GM06990 (cell line): ENCODE data around the gene EPPIN.
"Not testable (repeated sequence)": the region's sequence is repeated elsewhere in the genome, so short reads cannot be mapped to it uniquely, and the experiment has no call there.

Experiments
- DNase-seq: peaks from one replicate; pipeline ENCODE4 v3.0.0-alpha.2; 2011; ENCODE audit not compliant: insufficient read length; ENCODE audit errors: extremely low read depth
- H3K27me3 ChIP-seq: replicated peaks from 2 replicates; pipeline ENCODE4 v1.6.0; 2011; ENCODE audit warnings: low read length; ENCODE audit not compliant: control insufficient read depth, insufficient read depth
- H3K36me3 ChIP-seq: 2 replicates; pipeline ENCODE4 v1.5.1; 2011; ENCODE audit warnings: low read length; ENCODE audit not compliant: control insufficient read depth, insufficient read depth
- H3K4me3 ChIP-seq: replicated peaks from 2 replicates; pipeline ENCODE4 v1.5.1; 2011; ENCODE audit warnings: low read depth, mild to moderate bottlenecking, control low read depth, low read length
- TF ChIP-seq, protein P1 (sequence below): IDR thresholded peaks from 2 replicates; pipeline ENCODE4 v1.5.1; 2011; ENCODE audit warnings: low read length, control low read depth, mild to moderate bottlenecking, inconsistent platforms; ENCODE audit not compliant: insufficient read depth, poor library complexity, severe bottlenecking

EPPIN gene

DNA sequence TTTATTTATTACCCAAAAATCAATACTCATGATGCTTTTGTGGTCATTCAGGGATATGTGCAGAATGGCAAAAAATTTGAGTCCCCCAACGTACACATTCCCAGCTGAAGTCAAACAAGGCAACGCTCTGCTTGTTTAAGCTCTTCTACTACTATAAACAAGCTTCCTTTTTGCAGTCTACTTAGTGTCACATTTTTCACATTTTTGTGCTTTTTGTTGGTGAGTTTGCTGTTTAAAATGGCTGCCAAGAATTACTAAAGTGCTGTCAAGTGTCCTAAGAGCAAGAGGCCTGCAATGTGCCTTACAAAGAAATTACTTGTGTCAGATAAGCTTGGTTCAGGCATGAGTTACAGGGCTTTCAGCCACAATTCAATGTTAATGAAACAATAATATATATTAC, 29.8 kb upstream of the EPPIN start:
- no peak for DNase-seq
- H3K4me3 ChIP-seq, result no peak overlapping the region
- TF ChIP-seq, protein P1, sequence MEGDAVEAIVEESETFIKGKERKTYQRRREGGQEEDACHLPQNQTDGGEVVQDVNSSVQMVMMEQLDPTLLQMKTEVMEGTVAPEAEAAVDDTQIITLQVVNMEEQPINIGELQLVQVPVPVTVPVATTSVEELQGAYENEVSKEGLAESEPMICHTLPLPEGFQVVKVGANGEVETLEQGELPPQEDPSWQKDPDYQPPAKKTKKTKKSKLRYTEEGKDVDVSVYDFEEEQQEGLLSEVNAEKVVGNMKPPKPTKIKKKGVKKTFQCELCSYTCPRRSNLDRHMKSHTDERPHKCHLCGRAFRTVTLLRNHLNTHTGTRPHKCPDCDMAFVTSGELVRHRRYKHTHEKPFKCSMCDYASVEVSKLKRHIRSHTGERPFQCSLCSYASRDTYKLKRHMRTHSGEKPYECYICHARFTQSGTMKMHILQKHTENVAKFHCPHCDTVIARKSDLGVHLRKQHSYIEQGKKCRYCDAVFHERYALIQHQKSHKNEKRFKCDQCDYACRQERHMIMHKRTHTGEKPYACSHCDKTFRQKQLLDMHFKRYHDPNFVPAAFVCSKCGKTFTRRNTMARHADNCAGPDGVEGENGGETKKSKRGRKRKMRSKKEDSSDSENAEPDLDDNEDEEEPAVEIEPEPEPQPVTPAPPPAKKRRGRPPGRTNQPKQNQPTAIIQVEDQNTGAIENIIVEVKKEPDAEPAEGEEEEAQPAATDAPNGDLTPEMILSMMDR, result no peak
- no peaks in the 10 kb centered on the region for H3K36me3 ChIP-seq
- H3K27me3 ChIP-seq, result no peaks in the 10 kb centered on the region

DNA sequence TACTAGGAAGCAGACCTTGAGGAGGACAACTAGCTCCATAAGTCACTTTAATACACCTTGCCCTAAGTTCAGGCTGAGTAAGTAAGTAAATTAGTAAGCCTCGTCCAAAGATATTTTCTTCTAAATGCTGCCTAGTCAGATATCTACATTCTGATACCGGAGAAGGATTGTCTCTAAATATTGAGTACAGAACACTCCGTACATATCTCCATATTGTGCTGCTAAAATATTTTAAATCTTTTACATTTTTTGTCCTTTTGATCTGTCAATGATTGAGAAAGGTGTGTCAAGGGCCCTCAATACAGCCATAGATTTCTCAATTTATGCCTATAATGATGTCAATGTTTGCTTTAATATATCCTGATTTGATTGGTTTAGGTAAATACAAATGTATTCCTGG, 28.7 kb upstream of the EPPIN start:
- no peaks in the 10 kb centered on the region for H3K36me3 ChIP-seq

DNA sequence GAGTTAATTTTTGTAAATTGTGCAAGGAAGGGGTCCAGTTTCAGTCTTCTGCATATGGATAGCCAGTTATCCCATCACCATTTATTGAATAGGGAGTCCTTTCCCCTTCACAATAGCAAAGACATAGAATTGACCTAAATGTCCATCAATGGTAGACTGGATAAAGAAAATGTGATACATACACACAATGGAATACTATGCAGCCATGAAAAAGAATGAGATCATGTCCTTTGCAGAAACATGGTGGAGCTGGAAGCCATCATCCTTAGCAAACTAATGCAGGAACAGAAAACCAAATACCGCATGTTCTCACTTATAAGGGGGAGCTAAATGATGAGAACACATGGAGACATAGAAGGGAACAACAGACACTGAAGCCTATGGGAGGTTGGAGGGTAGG, 22.4 kb upstream of the EPPIN start:
- not testable (repeated sequence) for H3K4me3 ChIP-seq, H3K36me3 ChIP-seq, H3K27me3 ChIP-seq, DNase-seq

More for the DNA sequence above, 28.7 kb upstream of the EPPIN start:
- no peak for DNase-seq
- Histone ChIP-seq H3K27me3 (no peaks in the 10 kb centered on the region), H3K4me3 (no peak overlapping the region)
- TF ChIP-seq, protein P1, result no peak

DNA sequence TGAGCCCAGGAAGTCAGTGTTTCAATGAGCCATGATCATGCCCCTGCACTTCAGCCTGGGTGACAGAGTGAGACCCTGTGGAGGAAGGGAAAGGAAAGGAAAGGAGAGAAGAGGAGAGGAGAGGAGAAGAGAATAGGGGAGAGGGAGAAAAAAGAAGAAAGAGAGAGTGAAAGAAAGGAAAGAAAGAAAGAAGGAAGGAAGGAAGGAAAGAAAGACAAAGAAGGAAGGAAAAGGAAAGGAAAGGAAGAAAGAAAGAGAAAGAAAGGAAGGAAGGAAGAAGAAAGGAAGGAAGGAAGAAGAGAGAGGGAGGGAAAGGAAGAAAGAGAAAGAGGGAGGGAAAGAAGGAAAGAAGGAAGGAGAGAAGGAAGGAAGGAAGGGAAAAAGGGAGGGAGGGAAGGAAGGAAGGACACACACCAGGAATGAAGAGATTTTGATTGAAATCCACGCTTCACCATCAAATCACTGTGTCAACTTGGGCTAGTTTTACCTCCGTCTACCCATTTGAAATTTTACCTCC, 17.6 kb upstream of the EPPIN start:
- Histone ChIP-seq H3K4me3 (no peak overlapping the region), H3K27me3 (no peaks in the 10 kb centered on the region), H3K36me3 (no peaks in the 10 kb centered on the region)
- DNase-seq, result no peak
- TF ChIP-seq, protein P1, result no peak

DNA sequence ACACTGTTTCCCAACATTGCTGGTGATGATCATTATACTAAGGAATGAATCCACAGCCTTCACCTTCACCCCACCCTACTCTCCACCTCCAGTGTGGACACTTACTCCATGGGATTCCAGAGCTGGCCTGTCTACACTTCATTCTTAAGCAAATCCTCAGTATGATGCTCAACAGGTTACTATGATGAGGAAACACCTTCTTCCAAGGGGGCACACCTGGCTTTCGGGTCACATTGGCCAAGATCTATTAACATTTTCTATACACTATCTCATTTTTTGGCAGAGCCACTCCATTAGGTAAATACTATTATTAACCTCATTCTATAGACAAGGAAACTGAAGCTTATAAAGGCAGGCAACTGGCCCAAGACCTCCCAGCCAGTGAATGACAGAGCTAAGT, 8.0 kb upstream of the EPPIN start:
- Histone ChIP-seq H3K36me3 (no peaks in the 10 kb centered on the region), H3K27me3 (no peaks in the 10 kb centered on the region), H3K4me3 (no peak overlapping the region)
- TF ChIP-seq, protein P1, result no peak
- DNase-seq, result no peak

DNA sequence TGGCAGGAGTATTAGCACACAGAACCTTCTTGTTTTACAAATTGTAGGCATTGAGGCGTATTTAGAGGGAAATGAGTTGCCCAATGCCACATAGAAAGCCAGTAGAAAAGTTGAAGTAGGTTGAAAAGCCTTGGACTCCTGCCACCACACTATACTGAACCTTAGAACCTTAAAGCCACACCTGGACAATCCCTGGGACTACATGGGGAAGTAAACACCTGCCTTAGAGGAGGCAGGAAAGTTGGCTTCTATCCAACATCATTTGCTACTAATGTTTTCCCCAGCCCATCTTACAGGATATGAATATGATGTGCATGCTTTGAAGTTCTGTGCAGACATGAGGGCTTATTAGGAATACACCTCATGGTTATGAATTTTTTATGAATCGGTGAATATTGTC, 5.3 kb upstream of the EPPIN start:
- H3K4me3 ChIP-seq, result no peak overlapping the region
- no peaks in the 10 kb centered on the region for H3K36me3 ChIP-seq
- TF ChIP-seq, protein P1, result no peak
- H3K27me3 ChIP-seq, result no peaks in the 10 kb centered on the region
- no peak for DNase-seq
